ENCODE data around the gene NPR2.

Gene NPR2

DNA sequence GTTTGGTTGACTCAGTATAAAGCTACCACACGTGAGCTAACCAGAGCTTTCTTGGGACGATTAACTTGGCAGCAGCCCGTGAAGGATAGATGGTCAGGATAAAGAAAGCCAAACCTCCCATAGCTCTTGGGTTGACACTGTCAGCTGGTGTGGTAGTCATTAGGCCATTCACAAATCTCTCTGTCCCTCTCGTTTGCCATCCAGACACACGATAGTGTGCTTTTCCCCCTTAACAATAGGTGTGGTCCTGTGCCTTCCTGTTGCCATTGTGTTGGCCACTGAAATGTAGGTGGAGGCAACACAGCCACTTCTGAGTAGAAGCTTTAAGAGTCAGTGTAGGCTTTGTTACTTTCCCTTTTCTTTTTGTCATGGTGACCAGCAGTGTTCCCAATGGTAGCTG lies 67.1 kb downstream of the NPR2 start:
- DNase-seq (ENCODE audit: low spot score) = no peak

Measured in D341Med (cell line).